ENCODE data around the gene DTX3.
A peak's percentile ranks its signal among the peaks of the same experiment; 100 is the strongest.

The DTX3 gene

GRCh38 chr12:57619434-57620244, 15.0 kb downstream of the DTX3 start:
- no peak for DNase-seq (ENCODE audit: extremely low read depth in 1 of 2, low read depth in 1 of 2)

GRCh38 chr12:57620245-57620935, 15.8 kb downstream of the DTX3 start:
- DNase-seq (ENCODE audit: extremely low read depth in 1 of 2, low read depth in 1 of 2) = no peak

GRCh38 chr12:57620936-57621496, 16.4 kb downstream of the DTX3 start:
- DNase-seq (ENCODE audit: extremely low read depth in 1 of 2, low read depth in 1 of 2) = no peak

- DNase-seq (ENCODE audit: extremely low read depth in 1 of 2, low read depth in 1 of 2) = peak in 1 of 2 donors; percentile 51
Measured at GRCh38 chr12:57621497-57622292, 17.1 kb downstream of the DTX3 start.

- DNase-seq (ENCODE audit: extremely low read depth in 1 of 2, low read depth in 1 of 2) = no peak
Measured at GRCh38 chr12:57622293-57623245, 17.9 kb downstream of the DTX3 start.

- DNase-seq (ENCODE audit: extremely low read depth in 1 of 2, low read depth in 1 of 2) = no peak
Measured at GRCh38 chr12:57623385-57623784, 18.8 kb downstream of the DTX3 start.

- no peak for DNase-seq (ENCODE audit: extremely low read depth in 1 of 2, low read depth in 1 of 2)
Measured at GRCh38 chr12:57623811-57624390, 19.3 kb downstream of the DTX3 start.

- no peak for DNase-seq (ENCODE audit: extremely low read depth in 1 of 2, low read depth in 1 of 2)
Measured at GRCh38 chr12:57624441-57625220, 20.0 kb downstream of the DTX3 start.

GRCh38 chr12:57625261-57626032, 20.8 kb downstream of the DTX3 start:
- DNase-seq (ENCODE audit: extremely low read depth in 1 of 2, low read depth in 1 of 2) = no peak

GRCh38 chr12:57626111-57626920, 21.7 kb downstream of the DTX3 start:
- DNase-seq (ENCODE audit: extremely low read depth in 1 of 2, low read depth in 1 of 2) = no peak

- no peak for DNase-seq (ENCODE audit: extremely low read depth in 1 of 2, low read depth in 1 of 2)
Measured at GRCh38 chr12:57626921-57627445, 22.4 kb downstream of the DTX3 start.

- DNase-seq (ENCODE audit: extremely low read depth in 1 of 2, low read depth in 1 of 2) = no peak
Measured at GRCh38 chr12:57627501-57628279, 23.1 kb downstream of the DTX3 start.

- DNase-seq (ENCODE audit: extremely low read depth in 1 of 2, low read depth in 1 of 2) = no peak
Measured at GRCh38 chr12:57628280-57629191, 23.9 kb downstream of the DTX3 start.

- no peak for DNase-seq (ENCODE audit: extremely low read depth in 1 of 2, low read depth in 1 of 2)
Measured at GRCh38 chr12:57629897-57630471, 25.4 kb downstream of the DTX3 start.

GRCh38 chr12:57630891-57631433, 26.3 kb downstream of the DTX3 start:
- DNase-seq (ENCODE audit: extremely low read depth in 1 of 2, low read depth in 1 of 2) = no peak
